Central memory CD4-positive, alpha-beta T cell (primary cell): ENCODE results near the gene ELOVL7.

Experiments used
- DNase-seq: peaks from one replicate; pipeline ENCODE4 v3.0.0; 2022

The ELOVL7 gene

GRCh38 chr5:60710362-60710761 lies 133.7 kb downstream of the ELOVL7 start:
- DNase-seq, result no peak

- DNase-seq, result no peak
These were observed 138.9 kb downstream of the ELOVL7 start for GRCh38 chr5:60705144-60705543.

DNA sequence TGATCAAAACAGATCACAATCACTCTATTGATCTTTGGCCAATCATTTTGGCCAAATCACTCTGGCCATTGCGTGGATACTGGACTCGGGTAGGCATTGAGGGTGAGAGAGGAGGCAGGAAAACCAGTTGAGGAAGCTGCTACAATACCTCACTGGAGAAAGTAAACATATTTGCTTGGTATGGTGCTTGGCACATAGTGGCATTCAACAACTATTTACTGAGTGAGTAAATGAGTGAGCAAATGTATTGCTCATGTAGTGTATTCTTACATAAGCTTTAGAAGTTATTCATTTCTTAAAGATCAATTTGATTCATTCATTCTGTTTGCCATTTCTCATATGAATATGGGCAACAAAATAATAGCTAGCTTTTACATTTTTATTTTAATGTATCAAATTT lies 140.1 kb downstream of the ELOVL7 start:
- DNase-seq, result no peak
